Measurements from ENCODE around the gene SLCO1B3.

DNA sequence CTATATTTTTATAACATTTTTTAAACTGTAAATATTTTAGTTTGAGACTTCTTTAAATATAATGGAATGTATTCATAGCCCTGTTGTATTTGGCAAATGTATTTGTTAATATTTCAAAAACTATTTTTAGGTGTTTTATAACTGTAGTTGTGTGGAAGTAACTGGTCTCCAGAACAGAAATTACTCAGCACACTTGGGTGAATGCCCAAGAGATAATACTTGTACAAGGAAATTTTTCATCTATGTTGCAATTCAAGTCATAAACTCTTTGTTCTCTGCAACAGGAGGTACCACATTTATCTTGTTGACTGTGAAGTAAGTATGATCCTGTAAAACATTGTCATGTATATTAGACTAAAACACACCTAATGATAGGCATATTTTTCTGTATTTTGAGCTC lies 72.8 kb downstream of the SLCO1B3 start:
- TF ChIP-seq POLR2AphosphoS5 (IDR thresholded peaks at IDR 0.05; ENCODE audit: low read depth, low read length) (no peak), TAF1 (IDR thresholded peaks at IDR 0.05; ENCODE audit: borderline replicate concordance, insufficient read depth, low read length) (no peak), FOXP2 (optimal IDR thresholded peaks at IDR 0.05; ENCODE audit: borderline replicate concordance, extremely low read depth, extremely low read length, insufficient read depth) (no peak), SIN3A (IDR thresholded peaks at IDR 0.05; ENCODE audit: borderline replicate concordance, insufficient read depth, low read length) (no peak)
- TF ChIP-seq, protein P1, sequence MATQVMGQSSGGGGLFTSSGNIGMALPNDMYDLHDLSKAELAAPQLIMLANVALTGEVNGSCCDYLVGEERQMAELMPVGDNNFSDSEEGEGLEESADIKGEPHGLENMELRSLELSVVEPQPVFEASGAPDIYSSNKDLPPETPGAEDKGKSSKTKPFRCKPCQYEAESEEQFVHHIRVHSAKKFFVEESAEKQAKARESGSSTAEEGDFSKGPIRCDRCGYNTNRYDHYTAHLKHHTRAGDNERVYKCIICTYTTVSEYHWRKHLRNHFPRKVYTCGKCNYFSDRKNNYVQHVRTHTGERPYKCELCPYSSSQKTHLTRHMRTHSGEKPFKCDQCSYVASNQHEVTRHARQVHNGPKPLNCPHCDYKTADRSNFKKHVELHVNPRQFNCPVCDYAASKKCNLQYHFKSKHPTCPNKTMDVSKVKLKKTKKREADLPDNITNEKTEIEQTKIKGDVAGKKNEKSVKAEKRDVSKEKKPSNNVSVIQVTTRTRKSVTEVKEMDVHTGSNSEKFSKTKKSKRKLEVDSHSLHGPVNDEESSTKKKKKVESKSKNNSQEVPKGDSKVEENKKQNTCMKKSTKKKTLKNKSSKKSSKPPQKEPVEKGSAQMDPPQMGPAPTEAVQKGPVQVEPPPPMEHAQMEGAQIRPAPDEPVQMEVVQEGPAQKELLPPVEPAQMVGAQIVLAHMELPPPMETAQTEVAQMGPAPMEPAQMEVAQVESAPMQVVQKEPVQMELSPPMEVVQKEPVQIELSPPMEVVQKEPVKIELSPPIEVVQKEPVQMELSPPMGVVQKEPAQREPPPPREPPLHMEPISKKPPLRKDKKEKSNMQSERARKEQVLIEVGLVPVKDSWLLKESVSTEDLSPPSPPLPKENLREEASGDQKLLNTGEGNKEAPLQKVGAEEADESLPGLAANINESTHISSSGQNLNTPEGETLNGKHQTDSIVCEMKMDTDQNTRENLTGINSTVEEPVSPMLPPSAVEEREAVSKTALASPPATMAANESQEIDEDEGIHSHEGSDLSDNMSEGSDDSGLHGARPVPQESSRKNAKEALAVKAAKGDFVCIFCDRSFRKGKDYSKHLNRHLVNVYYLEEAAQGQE (IDR thresholded peaks at IDR 0.05; ENCODE audit: insufficient read depth in 1 of 2, low read depth in 2 of 2, low read length in 2 of 2) = no peak

All from PFSK-1 (cell line).